DND-41 (cell line): ENCODE measurements around the gene CRYZ.

Source experiments
- ATAC-seq: fragments of 200-7000 bp; cut with Tn5 transposase; 3 replicates; pipeline ENCODE4 v1.9.1; 2021; ENCODE audit warnings: low read depth; ENCODE audit not compliant: insufficient read depth
- DNase-seq: peaks from one replicate; pipeline ENCODE4 v3.0.0-alpha.2; 2020
- H2AFZ ChIP-seq: 2 replicates; pipeline ENCODE4 v1.6.0; 2012; ENCODE audit warnings: low read depth, low read length
- H3K27ac ChIP-seq: 2 replicates; pipeline ENCODE4 v1.5.1; 2012; ENCODE audit warnings: low read length, inconsistent platforms
- H3K27me3 ChIP-seq: fragments of 200-600 bp; sonication (generic); 2 replicates; pipeline ENCODE4 v1.6.0; 2012; ENCODE audit warnings: low read length, mild to moderate bottlenecking, inconsistent platforms; ENCODE audit not compliant: insufficient read depth, poor library complexity
- H3K36me3 ChIP-seq: 2 replicates; pipeline ENCODE4 v1.5.1; 2012; ENCODE audit warnings: low read length, inconsistent platforms; ENCODE audit not compliant: insufficient read depth
- H3K4me1 ChIP-seq: 2 replicates; pipeline ENCODE4 v1.5.1; 2012; ENCODE audit warnings: mild to moderate bottlenecking, low read length; ENCODE audit not compliant: insufficient read depth
- H3K4me2 ChIP-seq: 2 replicates; pipeline ENCODE4 v1.6.0; 2012; ENCODE audit warnings: mild to moderate bottlenecking, moderate library complexity, low read length, inconsistent platforms; ENCODE audit not compliant: insufficient read depth
- H3K4me3 ChIP-seq, 2 experiments: fragments of 200-600 bp in 1 of 2; shearing (Covaris generic) in 1 of 2; 2 replicates each; pipeline ENCODE4 v1.5.1; 2012 to 2016; ENCODE audit warnings: inconsistent platforms in 2 of 2, low read length in 2 of 2, mild to moderate bottlenecking in 2 of 2, low read depth in 1 of 2, moderate library complexity in 1 of 2
- H3K79me2 ChIP-seq: 2 replicates; pipeline ENCODE4 v1.6.0; 2012; ENCODE audit warnings: low read length, inconsistent platforms; ENCODE audit not compliant: insufficient read depth
- H3K9ac ChIP-seq: 2 replicates; pipeline ENCODE4 v1.6.0; 2012; ENCODE audit warnings: low read depth, mild to moderate bottlenecking, inconsistent platforms, low read length, moderate library complexity
- H3K9me3 ChIP-seq: 2 replicates; pipeline ENCODE4 v1.5.1; 2012; ENCODE audit warnings: low read length, moderate library complexity, mild to moderate bottlenecking, inconsistent platforms; ENCODE audit not compliant: insufficient read depth, severe bottlenecking
- H4K20me1 ChIP-seq: 2 replicates; pipeline ENCODE4 v1.6.0; 2012; ENCODE audit warnings: low read length; ENCODE audit not compliant: insufficient read depth
- EZH2 ChIP-seq: IDR thresholded peaks from 3 replicates; pipeline ENCODE4 v1.6.1; 2012; ENCODE audit warnings: borderline replicate concordance, low read depth, mild to moderate bottlenecking, moderate library complexity, low read length, inconsistent platforms; ENCODE audit not compliant: severe bottlenecking
- TF ChIP-seq, protein P1 (sequence below): IDR thresholded peaks from 2 replicates; pipeline ENCODE4 v1.5.1; 2012; ENCODE audit warnings: borderline replicate concordance, low read length, moderate library complexity, mild to moderate bottlenecking; ENCODE audit not compliant: poor library complexity, severe bottlenecking; ENCODE audit errors: extremely low read depth

CRYZ gene

DNA sequence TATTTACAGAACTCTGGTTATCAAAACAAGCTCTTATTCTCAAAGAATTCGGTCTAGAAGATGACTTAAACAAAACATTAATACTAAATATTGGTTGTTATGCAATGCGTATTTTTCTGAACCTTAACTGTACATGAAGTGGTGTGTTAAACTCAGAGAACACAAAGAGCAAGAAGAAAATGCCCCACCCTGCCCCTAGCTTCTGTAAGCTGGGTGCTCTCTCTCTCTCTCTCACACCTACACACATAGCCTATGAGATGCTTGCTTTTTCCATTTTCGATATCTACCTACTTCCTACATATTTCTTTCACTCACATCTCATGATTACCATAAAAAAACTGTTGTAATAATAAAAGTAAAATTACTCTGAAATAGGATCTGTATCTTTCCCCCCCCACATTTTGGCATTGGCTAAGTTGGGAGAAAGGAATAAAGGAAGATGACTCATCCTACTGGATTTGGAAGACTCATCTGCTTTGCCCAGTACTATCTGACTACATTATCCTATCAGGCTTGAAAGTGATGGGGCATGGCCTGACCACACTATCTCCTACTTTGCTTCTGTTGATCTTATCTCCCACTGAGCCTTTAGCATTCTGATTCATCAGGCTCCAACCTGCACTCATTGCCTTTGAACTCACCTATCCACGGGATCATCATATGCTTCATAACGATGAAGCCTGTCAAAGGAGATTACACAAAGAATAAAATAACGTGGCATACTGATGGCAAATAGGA, 2.9 kb downstream of the CRYZ start:
- H3K79me2 ChIP-seq = peaks cover 17% of the 10 kb centered on the region
- H3K4me1 ChIP-seq = peaks cover 22% of the 10 kb centered on the region
- H4K20me1 ChIP-seq = no peaks in the 10 kb centered on the region
- no peak for ATAC-seq
- H3K27me3 ChIP-seq = no peaks in the 10 kb centered on the region
- no peak for DNase-seq
- peaks cover 5% of the 10 kb centered on the region for H3K9me3 ChIP-seq
- no peak overlapping the region for H3K9ac ChIP-seq
- no peaks in the 10 kb centered on the region for H3K36me3 ChIP-seq
- TF ChIP-seq, protein P1, sequence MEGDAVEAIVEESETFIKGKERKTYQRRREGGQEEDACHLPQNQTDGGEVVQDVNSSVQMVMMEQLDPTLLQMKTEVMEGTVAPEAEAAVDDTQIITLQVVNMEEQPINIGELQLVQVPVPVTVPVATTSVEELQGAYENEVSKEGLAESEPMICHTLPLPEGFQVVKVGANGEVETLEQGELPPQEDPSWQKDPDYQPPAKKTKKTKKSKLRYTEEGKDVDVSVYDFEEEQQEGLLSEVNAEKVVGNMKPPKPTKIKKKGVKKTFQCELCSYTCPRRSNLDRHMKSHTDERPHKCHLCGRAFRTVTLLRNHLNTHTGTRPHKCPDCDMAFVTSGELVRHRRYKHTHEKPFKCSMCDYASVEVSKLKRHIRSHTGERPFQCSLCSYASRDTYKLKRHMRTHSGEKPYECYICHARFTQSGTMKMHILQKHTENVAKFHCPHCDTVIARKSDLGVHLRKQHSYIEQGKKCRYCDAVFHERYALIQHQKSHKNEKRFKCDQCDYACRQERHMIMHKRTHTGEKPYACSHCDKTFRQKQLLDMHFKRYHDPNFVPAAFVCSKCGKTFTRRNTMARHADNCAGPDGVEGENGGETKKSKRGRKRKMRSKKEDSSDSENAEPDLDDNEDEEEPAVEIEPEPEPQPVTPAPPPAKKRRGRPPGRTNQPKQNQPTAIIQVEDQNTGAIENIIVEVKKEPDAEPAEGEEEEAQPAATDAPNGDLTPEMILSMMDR = no peak
- TF ChIP-seq EZH2 = no peak
- no peak overlapping the region for H3K4me2 ChIP-seq
- H2AFZ ChIP-seq = no peak overlapping the region
- no peak overlapping the region for H3K27ac ChIP-seq
- H3K4me3 ChIP-seq = no peak overlapping the region

DNA sequence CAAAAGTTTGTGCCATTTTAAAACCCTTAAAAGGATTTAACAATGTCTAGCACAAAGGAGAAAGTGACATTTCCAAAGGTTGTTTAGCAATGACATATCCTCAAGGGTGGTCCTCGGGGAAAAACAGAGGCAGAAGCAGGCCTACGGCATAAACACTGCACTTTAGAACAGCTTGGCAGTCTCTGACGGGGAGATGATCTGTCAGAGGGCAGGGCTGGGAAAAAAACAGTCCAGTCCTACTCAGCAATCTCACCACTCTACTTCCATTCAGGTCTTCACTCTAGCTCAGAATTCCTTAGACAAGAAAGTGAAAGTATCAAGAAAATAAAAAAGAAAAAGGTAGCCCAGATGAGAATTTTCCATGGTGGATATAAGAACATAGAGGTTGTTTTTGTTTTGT, 4.1 kb downstream of the CRYZ start:
- no peak for TF ChIP-seq EZH2
- TF ChIP-seq, protein P1 = no peak
- Histone ChIP-seq H3K27ac (no peak overlapping the region), H3K4me3 (no peak overlapping the region), H3K9me3 (peaks cover 5% of the 10 kb centered on the region), H2AFZ (no peak overlapping the region), H4K20me1 (no peaks in the 10 kb centered on the region), H3K27me3 (no peaks in the 10 kb centered on the region), H3K4me2 (no peak overlapping the region), H3K4me1 (peaks cover 10% of the 10 kb centered on the region), H3K36me3 (no peaks in the 10 kb centered on the region), H3K79me2 (peaks cover 5% of the 10 kb centered on the region), H3K9ac (no peak overlapping the region)
- ATAC-seq (no peak), DNase-seq (no peak)

DNA sequence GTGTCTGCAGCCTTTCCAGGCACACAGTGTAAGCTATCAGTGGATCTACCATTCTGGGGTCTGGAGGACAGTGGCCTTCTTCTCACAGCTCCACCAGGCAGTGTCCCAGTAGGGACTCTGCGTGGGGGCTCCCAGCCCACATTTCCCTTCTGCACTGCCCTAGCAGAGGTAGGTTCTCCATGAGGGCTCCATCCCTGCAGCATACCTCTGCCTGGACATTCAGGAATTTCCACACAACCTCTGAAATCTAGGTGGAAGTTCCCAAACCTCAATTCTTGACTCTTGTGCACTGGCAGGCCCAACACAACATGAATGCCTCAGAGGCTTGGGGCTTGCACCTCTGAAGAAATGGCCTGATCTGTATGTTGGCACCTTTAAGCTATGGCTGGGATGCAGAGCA, 6.8 kb downstream of the CRYZ start:
- ATAC-seq (no peak), DNase-seq (no peak)
- Histone ChIP-seq H4K20me1 (no peaks in the 10 kb centered on the region), H3K4me2 (no peak overlapping the region), H3K36me3 (peaks cover 6% of the 10 kb centered on the region; the same call in 1 of the 2 replicates), H3K79me2 (no peaks in the 10 kb centered on the region), H3K4me1 (no peaks in the 10 kb centered on the region), H3K4me3 (no peak overlapping the region), H3K27me3 (no peaks in the 10 kb centered on the region), H2AFZ (no peak overlapping the region), H3K9me3 (peaks cover 5% of the 10 kb centered on the region), H3K9ac (no peak overlapping the region), H3K27ac (no peak overlapping the region)
- no peak for TF ChIP-seq EZH2
- TF ChIP-seq, protein P1 = no peak
